ENCODE data around the gene SYNGAP1.
"Not testable (repeated sequence)": the region's sequence is repeated elsewhere in the genome, so short reads cannot be mapped to it uniquely, and the experiment has no call there.

SYNGAP1 gene

DNA sequence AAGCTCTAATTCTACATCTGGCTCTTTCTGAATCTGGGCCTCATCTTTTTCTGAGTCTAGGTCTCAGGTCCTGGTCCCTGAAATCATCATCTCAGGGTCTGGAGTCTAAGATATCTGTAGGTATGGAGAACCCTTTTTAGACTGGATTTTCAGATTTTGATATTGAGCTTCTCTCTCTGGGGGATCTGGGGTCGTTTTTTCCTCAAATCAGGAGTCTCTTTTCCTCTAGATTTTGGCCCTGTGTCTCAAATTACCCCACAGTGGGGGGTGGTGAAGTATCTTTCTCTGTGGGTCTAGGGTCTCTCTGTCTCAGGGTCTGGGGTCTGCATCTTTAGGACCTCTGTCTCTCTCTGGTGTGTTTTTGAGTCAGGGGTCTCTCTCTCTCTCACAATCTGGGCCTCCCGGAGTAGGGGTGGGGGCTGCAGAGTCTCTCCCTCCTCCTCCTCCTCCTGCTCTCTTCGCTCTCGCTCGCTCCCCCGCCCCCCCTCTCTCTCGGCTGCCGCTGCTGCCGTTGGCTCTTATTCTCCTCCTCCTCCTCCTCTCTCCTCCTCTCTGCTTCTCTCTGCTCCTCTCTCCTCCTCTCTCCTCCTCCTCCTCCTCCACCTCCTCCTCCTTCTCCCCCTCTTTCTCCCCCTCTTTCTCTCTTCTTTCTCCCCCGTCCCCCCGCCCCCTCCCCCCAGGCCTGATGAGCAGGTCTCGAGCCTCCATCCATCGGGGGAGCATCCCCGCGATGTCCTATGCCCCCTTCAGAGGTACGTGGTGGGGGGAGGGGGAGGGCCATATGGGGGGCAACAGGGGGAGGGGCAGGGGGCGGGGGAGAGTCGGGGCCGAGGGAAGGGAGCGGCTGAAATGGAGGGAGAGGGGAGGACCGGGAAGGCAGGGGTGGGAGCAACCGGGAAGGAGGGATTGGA is at the start of gene SYNGAP1:
Gene SYNGAP1, plus strand, starts transcription at position 486 of the 911 bp plus-strand sequence. Its CDS starts 200 bp downstream, at position 686.
- DNase-seq: peak in 29 of 51 donors; percentile 11 to 67 (median 41)

DNA sequence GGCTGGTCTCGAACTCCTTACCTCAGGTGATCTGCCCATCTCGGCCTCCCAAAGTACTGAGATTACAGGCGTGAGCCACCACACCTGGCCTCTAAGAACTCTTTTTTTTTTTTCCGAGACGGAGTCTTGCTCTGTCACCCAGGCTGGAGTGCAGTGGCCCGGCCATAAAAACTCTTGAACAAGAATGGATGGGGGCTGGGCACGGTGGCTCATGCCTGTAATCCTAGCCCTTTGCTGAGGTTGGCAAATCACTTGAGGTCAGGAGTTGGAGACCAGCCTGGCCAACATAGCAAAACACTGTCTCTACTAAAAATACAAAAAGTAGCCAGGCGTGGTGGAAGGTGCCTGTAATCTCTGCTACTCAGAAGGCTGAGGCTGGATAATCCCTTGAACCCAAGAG is 48.0 kb upstream of the SYNGAP1 start:
- not testable (repeated sequence) for DNase-seq

DNA sequence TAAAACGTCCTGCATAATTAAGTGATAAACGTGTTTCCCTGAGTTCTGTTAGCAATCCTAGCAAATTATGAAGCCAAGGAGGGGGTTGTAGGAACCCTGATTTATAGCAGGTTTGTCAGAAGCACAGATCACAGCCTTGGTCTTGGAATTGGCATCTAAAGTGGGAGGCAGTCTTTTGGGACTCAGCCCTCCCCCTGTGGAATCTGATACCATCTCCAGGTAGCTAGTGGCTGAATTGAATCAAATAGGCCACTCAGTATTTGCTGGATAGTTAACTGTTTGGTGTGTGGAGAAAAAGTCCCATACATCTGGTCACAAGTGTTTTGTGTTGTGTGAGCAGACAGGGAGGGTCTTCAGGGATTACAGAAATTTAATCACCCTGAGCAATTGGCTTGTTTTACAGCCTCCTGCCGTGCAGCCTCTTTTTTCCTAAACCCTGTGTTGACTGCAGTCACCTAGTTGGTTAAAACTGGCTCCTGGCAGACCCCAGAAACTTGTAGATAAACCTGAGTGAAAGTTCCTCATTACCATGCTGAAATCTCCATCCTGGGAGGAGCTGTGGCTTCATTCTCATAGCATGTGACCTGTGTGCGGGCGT is 47.2 kb upstream of the SYNGAP1 start:
- DNase-seq: no peak

DNA sequence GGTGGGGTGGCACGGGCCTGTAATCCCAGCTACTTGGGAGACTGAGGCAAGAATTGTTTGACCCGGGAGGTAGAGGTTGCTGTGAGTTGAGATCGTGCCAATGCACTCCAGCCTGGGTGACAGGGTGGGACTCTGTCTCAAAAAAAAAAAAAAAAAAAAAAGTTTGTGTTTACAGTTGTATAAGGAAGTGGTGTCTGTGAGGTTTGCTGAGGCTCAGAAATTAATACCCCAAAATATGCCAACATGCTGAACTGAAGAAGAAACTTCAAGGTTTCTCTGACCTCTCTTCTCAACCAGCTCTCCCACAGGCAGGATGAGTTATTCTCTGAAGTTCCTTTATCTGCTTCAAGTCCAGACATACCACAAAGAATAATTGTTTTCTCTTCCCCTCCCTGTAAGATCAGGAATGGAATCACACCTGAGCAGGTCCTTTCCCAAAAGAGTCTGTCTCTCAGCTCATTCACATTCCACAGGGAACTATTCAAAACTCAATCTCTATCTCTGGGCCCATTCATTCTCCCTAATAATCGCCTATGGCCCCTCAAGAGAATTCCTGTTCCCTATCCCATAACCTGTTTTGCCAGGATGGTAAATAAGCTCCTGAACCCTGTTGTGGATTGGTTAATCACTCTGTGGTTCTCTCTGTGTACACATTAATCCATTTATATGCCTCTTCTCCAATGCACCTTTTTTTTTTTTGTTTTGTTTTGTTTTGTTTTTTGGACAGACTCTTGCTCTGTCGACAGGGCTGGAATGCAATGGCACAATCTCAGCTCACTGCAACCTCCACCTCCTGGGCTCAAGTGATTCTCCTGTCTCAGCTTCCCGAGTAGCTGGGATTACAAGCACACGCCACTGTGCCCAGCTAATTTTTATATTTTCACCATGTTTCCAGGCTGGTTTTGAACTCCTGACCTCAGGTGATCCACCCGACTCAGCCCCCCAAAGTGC is 45.6 kb upstream of the SYNGAP1 start:
- DNase-seq: no peak

DNA sequence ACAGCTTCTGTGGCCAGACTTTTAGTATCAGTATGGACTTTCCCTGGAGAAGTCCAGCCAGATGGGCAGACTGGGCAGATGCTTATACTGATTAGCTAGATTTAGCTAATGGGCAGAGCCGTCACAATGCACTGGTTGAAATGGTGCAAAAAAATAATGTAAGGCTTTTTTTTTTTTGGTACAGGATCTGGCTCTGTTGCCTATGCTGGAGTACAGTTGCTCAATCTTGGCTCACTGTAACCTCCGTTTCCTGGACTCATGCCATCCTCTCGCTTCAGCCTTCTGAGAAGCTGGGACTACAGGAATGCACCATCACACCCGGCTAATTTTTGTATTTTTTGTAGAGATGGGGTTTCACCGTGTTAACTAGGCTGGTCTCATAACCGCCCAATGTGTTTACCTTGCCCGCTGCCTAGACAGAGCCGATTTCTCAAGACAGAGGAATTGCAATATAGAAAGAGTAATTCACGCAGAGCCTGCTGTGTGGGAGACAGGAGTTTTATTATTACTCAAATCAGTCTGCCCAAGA is 44.7 kb upstream of the SYNGAP1 start:
- peak in 9 of 51 donors; percentile 1 to 13 (median 4) for DNase-seq

DNA sequence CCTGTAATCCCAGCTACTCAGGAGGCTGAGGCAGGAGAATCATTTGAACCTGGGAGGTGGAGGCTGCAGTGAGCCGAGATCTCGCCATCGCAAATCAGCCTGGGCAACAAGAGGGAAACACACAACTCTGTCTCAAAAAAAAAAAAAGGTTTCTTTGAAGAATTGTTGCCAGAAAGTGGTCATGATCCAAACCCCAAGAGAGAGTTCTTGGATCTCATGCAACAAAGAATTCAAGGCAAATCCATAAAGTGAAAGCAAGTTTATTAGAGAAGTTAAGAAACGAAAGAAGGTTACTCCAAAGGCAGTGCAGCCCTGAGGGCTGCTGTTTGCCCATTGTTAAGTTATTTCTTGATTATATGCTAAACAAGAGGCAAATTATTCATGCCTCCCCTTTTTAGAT is 42.7 kb upstream of the SYNGAP1 start:
- no peak for DNase-seq

DNA sequence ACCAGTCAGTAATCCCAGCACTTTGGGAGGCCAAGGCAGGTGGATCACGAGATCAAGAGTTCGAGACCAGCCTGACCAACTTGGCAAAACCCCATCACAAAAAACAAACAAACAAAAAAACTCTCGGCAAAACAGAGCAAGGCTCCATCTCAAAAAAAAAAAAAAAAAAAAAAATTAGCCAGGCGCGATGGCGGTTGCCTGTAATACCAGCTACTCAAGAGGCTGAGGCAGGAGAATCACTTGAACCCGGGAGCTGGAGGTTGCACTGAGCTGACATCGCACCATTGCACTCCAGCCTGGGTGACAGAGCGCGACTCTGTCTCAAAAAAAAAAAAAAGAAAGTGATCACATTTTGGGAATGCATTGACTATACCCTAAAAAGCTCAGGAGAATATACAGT is 40.7 kb upstream of the SYNGAP1 start:
- DNase-seq: not testable (repeated sequence)

DNA sequence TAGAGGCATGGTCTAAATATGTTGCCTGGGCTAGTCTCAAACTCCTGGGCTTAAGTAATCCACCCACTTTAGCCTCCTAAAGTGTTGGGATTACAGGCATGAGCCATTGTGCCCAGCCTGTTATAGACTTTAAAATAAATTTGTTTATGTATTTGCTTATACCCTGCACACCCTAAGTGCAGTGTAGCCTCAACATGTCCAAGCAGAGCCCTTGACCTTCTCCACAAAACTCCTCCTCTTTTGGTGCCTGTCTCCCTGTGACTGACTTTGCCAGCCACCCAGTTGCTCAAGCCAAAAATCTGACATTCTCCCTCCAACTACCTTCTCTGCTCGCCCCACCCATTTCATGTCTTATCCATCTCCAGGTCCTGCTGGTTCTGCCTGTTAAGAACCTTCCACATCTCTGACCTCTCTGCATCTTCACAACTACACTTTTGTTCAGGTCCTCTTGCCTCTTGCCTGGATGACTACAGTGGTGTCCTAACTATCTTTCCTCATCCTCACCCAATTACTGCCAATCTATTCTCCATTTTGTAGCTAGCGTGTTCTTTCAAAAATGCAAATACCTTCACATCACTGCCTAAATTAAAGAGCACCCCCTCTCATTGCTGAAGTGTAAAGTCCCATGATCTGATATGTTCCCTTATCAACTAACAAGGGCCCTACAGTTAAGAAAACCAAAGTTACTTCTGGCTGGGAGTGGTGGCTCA is 39.4 kb upstream of the SYNGAP1 start:
- no peak for DNase-seq

DNA sequence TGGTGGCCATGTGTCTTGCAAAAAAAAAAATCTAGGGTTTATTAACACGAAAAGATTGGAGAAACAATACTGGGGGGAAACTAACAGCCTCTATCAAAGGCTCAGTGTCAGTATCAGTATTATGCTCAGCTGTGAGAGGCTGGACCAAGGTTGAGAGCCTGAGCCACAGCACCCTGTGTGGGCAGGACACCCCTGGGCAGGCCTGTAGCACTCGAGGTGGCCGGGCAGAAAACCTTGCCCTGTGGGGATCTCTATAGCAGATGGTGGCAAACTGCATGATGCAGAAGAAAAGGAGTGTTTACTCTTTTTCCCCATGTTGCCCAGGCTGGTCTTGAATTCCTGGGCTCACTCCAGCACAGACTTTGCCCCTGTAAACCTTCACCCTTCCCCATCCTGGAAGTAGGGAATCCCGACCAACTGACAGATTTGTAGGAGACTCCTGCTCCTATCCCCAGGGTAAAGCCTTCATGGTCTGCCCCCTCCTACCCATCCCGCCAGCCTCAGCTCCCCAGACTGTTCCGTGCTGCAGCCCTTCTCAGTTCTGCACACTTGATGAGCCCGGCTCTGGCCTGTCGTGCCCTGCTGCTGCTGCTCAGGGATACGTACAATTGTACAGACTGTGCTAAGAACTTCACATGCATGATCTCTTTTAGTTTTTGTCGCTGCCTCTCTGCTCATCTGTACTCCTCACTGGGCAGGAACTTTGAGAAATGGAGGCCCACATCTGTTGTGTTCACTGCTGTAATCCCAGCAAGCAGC is 36.3 kb upstream of the SYNGAP1 start:
- no peak for DNase-seq

DNA sequence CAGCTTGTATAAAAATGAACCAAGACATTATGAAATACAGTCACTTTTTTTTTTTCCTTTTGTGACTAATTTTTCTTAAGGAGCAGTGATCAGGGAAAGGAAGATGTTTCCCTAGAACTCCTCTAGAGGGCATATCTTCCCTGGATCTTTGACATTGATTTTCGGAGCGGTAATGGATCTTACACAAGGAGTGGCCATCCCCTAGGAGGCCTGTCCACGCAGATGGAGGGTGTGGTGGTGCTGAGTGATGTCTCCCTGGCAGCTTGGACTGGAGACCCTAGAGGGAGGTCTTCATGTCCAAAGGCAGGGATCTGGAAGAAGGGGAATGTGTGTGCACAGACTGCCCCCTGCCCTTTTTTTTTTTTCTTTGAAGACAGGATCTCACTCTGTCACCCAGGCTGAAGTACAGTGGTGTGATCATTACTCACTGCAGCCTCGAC is 35.3 kb upstream of the SYNGAP1 start:
- DNase-seq: no peak

DNA sequence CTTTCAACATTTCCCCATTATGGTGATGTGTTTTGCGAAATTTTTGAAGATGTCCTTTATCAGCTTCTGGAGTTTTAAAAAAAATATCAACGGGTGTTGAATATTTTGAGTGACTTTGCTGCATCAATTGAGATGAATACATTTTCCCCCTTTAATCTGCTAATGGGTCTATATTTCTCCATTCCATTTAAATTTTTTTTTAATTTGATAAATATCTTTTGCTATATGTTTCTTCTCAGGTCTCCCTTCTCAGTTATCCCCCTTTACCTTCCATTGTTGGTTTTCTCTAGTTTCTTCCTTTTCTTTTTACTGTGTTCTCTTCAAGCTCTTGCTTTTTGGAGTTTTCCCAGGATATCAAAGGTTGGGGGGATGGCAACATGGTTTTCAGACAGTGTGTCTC is 29.7 kb upstream of the SYNGAP1 start:
- DNase-seq: no peak

DNA sequence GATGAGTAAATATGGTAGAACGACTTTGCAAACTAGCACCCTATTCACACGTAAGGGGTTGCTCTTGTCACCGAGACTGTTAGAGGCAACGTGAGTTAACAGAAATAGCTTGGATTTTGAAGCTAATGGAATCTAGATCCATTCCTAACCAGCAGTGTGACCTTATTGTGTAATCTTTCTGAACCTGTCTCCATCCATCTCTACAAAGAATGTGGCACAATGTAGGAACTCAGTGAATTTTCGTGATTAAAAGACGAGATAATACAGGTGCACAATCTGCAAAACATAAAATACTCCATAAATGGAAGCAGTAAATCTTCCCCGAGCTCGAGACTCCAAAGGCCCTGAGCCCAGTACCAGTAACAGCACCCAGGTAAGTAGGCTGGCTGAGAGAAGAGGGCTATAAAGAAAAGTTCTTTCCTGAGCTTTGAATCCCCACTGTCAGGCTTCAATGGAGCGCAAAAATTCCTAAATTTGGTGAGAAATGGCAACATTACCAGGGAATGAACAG is 29.0 kb upstream of the SYNGAP1 start:
- DNase-seq: peak in 1 of 51 donors; percentile 33

DNA sequence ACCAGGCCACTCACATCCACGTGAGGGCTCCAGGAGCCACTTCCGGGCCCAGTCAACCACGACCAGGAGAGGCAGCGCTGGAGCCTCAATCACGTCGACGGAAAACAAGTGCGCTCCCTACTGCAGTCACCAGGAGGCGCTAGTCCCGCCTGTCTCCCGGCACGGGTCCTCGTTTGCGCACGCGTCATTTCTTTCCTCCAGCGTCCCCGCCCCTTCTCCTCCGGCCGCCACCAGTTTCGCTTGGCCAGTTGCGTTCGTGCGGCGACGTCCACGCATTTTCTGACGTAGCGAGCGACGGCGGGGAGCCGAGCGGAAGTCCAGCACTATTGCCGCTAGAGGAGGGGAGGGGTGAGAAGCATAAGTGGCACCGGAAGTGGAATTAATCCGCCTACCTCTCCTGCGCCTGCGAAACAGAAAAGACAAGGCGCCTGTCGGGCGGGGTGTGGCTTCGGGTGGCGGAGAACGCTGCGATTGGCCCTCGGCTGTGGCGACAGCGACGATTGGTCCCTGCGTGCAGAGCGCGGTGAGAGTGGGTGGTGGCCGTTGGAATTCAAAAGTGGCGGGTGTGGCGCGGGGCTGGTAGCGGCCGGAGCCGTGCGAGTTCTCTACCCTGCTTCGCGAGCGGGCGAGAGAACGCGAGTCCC is 28.5 kb upstream of the SYNGAP1 start, which contains the start of gene KIFC1:
Gene KIFC1, plus strand, starts transcription at position 546 of the 644 bp plus-strand sequence. CDS start 163 bp downstream, outside the sequence.
- DNase-seq: peak; percentile 89 to 100 (median 99)

DNA sequence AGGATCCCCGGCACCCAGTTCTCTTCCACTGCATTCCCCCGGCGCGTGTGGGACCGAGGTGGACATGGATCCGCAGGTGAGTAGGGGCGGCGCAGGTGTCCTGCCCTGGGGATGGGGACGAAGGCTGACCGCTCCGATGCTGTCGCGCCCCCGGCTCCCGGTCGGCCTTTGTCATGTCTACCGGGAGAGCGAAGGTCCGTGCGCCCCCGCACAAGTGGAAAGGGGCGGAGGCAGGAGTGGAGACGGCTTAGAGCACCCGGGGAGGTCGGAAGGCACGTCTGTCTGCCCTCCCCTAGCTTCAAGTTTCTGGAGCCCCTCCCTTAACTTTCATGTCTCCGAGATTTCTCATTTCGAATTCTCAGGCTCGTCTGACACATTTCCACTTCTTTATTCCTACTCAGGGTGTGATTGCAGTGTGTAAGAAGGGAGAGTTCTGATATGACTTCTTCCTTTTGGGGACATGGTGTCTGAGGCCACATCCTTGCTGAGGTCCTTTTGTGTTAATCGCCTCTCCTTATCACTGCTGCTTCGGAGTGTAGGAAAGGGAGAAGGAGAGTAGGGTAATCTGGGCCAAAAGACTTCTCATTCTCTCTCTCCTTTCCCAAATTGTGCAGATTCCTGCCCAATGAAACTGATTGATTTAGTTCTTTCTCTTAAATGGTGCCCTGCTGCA is 27.8 kb upstream of the SYNGAP1 start:
- no peak for DNase-seq

DNA sequence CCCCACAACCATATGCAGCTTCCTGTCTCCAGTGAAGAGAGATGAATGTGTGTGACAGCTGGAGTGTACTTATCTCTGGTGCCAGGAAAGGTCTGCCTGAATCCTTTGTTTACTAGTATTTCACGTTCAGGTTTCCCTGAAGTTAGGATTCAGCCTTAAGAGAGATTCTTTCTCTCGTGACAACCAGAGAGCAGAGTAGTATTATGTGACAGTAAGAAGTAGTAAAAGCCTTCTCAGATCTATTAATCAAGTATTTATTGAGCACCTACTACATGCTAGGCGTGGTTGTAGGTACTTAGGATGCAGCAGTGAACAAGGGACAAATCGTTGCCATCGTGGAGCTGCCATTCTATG is 27.3 kb upstream of the SYNGAP1 start:
- DNase-seq: no peak

DNA sequence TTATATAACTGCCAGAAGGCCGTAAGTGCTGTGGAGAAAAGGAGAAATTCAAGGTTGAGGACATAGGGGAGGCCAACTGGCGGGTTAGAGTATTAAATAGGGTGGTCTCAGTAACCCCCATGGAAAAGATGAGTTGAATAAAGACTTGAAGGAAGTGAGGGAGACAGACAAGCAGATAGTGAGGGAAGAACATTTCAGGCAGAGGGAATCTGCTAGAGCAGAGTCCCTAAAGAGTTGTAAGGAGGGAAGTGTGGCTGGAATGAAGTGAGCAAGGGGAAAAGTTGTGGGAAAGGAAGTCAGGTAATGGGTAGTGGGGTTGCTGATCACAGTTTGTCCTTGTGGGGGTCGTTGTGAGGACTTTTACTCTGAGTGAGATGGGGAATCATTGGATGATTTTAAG is 26.9 kb upstream of the SYNGAP1 start:
- no peak for DNase-seq

DNA sequence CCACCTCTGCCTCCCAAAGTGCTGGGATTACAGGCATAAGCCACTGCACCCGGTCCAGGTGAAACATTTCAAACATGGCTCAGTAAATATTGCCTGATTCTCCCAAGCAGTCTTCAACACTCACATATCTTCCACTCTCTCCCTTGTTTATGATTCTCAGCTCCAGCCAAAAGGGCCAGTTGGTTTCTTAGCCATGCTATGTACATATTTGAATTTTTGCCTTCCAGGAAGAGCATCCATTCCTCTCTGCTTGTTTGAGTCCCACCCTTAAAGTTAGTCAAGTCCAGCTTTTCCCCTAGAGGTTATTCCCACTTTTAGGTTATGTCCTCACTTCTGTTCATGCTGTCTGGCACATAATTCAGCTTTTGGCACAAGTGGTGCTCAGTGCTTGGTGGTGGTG is 22.3 kb upstream of the SYNGAP1 start:
- DNase-seq: no peak

DNA sequence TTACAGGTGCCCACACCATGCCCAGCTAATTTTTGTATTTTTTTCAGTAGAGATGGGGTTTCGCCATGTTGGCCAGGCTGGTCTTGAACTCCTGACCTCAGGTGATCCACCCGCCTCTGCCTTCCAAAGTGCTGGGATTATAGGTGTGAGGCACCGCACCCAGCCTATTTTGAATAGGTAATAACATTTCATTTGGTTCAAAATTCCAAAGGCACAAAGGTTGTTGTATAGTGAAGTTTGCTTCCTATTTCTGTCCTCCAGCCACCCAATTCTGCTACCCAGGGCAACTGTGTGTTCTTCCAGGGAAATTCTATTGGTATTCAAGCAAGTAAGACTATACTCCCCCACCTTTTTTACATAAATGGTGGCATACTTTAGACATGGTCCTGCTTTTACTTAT is 21.3 kb upstream of the SYNGAP1 start:
- DNase-seq: not testable (repeated sequence)
